ENCODE measurements around the gene DAW1. TPM values are rescaled to one million over a fixed set of nuclear protein-coding genes. Genes with fewer than 3 reads are reported as not detected.

DAW1 gene
- total RNA-seq, 1 donor from 2014 or later = not detected

DNA sequence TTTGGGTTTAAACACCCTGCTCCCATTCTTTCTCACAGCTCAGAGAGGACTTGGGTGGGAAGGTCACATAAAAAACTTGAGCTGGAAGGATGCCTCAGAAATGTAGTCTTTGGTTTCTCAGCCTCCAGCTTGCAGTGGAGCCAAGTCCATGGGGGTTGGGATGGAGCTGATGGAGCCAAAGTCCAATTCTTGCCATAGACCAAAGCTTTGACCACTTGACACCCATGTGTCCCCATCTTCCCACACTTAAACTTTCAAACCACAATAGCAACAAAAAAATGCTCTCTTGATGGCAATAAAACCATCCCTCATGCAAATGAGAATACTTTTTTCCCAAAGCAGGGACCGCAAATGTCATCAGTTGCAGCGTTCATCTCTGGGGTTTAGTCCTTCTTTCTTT is 14.7 kb upstream of the DAW1 start:
- DNase-seq (ENCODE audit: missing footprints) = no peak
- intact Hi-C loops (cut with DNase I) = no loop called here

GRCh38 chr2:227860221-227860641 is 11.2 kb upstream of the DAW1 start:
- intact Hi-C loops (cut with DNase I) = no loop called here
- ATAC-seq = peak; percentile 43
- no peak for DNase-seq (ENCODE audit: missing footprints)

More for the DNA sequence above, 14.7 kb upstream of the DAW1 start:
- no peak for ATAC-seq

- ATAC-seq = no peak
- DNase-seq (ENCODE audit: missing footprints) = no peak
- intact Hi-C loops (cut with DNase I) = no loop called here
Measured at GRCh38 chr2:227861011-227861410, 10.4 kb upstream of the DAW1 start.

DNA sequence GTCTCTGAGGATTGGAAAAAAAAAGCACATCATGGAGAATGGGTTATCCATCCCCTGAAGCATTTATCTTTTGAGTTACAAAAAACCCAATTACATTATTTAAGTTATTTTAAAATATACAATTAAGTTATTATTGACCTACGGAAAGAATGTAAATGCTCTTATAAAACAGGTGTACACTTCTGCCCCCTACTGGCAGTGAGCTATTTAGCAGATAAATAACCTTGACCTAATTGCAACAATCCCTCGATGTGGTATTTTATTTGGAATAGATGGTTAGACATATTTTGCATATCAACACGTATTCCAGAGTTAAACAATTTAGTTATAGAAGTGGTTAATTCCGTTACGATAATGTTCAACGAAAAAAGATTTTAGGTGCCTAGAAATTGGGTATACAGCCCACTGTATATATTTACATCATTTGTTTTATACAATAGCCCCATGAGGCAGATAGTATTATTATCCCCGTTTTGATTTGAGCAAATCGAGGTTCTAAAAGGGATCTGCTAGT is 9.1 kb upstream of the DAW1 start:
- DNase-seq (ENCODE audit: missing footprints) = no peak
- intact Hi-C loops (cut with DNase I) = no loop called here
- no peak for ATAC-seq

- ATAC-seq (peak; percentile 67), DNase-seq (ENCODE audit: missing footprints) (peak; percentile 68)
- intact Hi-C loops (cut with DNase I) = no loop called here
Measured at GRCh38 chr2:227862741-227863588, 8.5 kb upstream of the DAW1 start.

DNA sequence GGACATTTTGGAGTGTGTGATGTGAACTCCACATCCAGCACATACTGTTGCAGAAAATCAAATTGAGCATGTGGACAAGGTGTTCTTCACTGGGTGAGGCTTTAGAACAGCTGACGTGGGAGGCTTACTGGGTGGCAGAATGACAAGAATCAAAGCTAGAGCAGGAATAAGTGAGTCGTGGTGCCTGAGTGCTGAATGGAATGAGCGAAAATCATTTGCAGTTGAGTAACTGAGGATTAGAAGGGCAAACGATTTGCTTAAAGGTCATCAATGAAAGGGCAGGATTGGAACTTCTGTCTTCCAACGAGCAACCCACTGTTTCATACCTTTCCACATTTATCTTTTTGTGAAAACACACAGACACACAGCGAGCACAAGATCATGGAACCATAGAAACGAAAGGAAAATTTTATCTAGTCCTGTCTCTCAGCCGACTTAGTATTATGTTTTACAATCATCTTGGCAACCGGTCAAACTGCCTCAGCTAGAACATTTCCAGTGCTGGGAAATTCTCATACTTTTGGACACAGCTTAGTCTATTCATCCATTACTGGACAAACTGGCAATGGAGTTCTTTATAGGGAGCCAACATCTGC is 7.2 kb upstream of the DAW1 start:
- DNase-seq (ENCODE audit: missing footprints) (no peak), ATAC-seq (peak; percentile 69)
- intact Hi-C loops (cut with DNase I) = no loop called here

GRCh38 chr2:227865291-227865690 is 6.1 kb upstream of the DAW1 start:
- intact Hi-C loops (cut with DNase I) = no loop called here
- DNase-seq (ENCODE audit: missing footprints) (no peak), ATAC-seq (no peak)

GRCh38 chr2:227867386-227867785 is 4.0 kb upstream of the DAW1 start:
- ATAC-seq (no peak), DNase-seq (ENCODE audit: missing footprints) (no peak)
- intact Hi-C loops (cut with DNase I) = no loop called here

DNA sequence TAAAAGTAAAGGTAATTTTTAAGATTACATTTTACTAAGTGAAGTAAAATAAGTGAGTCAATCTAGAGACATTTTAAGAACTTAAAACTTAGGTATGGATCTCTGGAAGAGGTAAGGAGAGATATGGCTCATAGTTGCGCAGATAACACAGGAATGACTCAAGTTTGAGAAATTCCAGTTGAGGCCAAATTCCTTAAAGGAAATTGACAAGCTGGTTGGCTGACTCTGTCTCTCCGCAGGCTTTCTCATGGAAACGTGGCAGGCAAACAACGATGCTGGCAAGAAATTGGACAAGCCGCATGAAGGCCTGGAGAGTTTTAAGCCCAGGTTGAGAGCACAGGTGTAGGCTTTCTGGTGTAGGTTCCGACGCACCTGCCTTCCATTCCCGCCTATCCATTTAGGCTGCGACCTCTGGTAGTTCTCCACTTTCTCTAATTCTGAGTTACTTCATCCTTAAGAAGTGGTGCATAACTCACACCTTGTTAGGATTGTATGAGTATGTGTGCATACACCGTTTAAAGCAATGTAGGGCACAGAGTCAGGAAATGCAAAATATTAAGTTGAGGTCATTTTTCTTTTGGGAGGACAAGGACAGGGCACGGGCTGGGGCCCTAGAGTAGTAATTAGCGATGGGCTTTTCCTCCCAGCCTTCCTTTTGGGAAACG is 589 bp upstream of the DAW1 start:
- intact Hi-C loops (cut with DNase I) = no loop called here

GRCh38 chr2:227872676-227873075 is 1.2 kb downstream of the DAW1 start:
- DNase-seq (ENCODE audit: missing footprints) (no peak), ATAC-seq (no peak)
- intact Hi-C loops (cut with DNase I) = no loop called here

More for the DNA sequence above, 589 bp upstream of the DAW1 start:
- ATAC-seq (no peak), DNase-seq (ENCODE audit: missing footprints) (no peak)

DNA sequence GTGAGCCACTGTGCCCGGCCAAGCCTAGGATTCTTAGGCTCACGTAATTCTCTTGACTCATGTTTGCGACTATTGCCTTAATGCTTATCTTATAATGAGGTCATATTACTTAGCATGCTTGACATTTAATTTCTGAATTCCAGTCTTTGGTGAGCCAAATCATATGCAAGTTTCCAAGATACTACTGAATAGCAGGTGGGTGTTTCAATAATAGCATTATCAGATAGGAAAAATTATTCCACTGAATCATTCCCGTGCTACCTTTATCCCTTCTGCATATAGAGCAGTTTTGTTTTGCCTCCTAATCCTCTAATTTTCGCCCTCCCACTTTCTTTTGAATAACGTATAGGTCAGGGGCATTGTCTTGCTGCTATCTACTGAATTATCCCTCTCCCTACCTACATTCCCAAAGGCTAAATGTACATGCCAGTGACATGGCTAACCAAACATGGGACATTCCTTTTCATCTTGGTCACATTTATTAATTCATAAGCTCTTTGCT is 4.9 kb downstream of the DAW1 start:
- DNase-seq (ENCODE audit: missing footprints) = no peak
- intact Hi-C loops (cut with DNase I) = no loop called here
- ATAC-seq = peak; percentile 70

DNA sequence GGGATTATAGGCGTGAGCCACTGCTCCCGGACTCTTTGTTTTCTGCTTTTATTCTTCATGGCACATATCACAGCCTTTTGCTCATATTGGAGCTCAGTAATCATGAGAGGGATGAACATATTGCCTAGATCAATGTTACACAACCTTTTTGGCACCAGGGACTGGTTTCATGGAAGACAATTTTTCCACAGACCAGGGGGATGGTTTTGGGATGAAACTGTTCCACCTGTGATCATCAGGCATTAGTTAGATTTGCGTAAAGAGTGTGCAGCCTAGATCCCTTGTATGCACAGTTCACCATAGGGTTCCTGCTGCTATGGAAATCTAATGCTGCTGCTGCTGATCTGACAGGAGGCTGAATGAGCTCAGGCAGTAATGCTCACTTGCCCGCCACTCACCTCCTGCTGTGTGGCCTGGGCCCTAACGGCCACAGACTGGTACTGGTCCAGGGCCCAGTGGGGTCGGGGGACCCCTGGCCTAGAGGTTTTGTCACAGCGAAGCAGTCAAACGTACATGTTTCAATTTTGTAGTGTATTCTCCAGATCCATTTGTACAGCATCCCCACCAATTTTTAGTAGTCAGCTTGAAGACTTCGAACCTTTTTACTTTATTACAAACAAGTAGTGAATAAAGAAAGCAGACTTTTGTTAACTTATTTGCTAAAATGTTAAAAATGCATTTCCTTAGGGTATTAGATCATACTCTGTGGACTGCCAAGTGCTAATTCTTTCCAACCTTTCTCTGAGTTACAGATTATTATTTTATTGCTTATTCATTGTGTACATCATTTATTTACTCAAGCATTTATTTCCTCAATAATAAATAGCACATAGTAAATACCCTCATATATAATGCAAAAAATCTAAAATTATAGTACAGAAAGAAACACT is 6.2 kb downstream of the DAW1 start:
- intact Hi-C loops (cut with DNase I) = no loop called here
- ATAC-seq = peak; percentile 76
- DNase-seq (ENCODE audit: missing footprints) = no peak

DNA sequence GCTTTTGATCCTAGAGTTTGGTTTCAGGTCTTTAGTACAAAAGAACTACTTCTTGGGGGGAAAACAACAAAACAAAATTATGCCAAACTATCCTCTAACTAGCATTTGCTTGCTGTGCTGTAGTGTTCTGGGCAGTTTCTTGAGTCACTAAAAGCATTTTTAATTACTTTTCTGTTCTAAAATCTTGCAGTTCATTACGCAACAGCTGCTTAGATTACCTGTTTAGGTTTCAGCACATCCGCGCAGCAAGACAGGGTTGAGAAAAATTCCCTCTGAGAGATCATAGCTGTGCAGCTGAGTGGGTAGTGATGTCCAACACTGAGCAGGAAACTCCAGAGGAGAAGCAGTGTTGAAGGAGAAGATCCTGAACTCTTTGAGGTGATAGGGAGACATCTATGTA is 9.0 kb downstream of the DAW1 start:
- intact Hi-C loops (cut with DNase I) = no loop called here
- ATAC-seq (no peak), DNase-seq (ENCODE audit: missing footprints) (no peak)

DNA sequence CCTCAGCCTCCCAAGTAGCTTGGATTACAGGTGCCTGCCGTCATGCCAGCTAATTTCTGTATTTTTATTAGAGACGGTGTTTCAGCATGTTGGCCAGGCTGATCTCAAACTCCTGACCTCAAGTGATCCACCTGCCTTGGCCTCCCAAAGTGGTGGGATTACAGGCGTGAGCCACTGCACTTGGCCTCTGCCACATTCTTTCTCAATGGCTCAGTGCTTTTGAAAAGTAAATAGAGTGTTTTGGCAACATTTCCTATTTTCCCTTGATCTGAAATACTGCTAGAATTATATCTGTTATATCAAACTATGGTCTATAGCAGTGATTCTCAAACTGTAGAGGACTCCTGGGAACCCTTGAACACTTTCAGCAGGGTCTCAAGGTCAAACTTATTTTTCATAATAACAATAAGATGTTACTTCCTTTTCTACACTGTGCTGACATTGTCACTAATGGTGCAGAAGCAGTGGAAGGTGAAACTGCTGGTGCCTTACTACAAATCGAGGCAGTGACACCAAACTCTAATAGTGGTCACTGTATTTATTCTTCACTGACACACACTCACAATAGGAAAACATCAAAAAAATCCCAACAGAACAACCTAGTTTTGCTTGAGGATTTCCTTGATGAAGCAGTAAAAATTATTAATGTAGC is 10.6 kb downstream of the DAW1 start:
- DNase-seq (ENCODE audit: missing footprints) (no peak), ATAC-seq (no peak)
- intact Hi-C loops (cut with DNase I) = no loop called here

- DNase-seq (ENCODE audit: missing footprints) (peak; percentile 83), ATAC-seq (peak; percentile 46)
- intact Hi-C loops (cut with DNase I) = no loop called here
Measured at GRCh38 chr2:227884511-227884947, 13.1 kb downstream of the DAW1 start.

DNA sequence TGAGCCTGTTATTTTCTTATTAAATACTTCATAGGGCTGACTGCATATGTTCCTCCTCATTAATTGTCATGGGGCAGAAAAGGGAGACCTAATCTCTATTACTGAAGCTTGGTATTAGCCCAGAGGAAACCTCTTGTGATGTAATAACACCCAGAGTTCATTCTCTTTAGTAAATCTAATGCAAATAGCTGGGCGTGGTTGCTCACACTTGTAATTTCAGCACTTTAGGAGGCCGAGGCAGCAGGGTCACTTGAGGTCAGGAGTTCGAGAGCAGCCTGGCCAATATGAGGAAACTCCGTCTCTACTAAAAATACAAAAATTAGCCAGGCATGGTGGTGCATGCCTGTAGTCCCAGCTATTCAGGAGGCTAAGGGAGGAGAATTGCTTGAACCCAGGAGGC is 14.7 kb downstream of the DAW1 start:
- ATAC-seq = peak; percentile 49

GRCh38 chr2:227888289-227888688 is 16.9 kb downstream of the DAW1 start:
- intact Hi-C loops (cut with DNase I) = no loop called here
- ATAC-seq (peak; percentile 59), DNase-seq (ENCODE audit: missing footprints) (no peak)

More for the DNA sequence above, 14.7 kb downstream of the DAW1 start:
- DNase-seq (ENCODE audit: missing footprints) = no peak
- intact Hi-C loops (cut with DNase I) = no loop called here

GRCh38 chr2:227889336-227889735 is 17.9 kb downstream of the DAW1 start:
- intact Hi-C loops (cut with DNase I) = no loop called here
- ATAC-seq = no peak

More at GRCh38 chr2:227889336-227889735, 17.9 kb downstream of the DAW1 start:
- no peak for DNase-seq (ENCODE audit: missing footprints)
